HG03342 (cell line): ENCODE data around the gene FCN2.

Experiments
- ATAC-seq: cut with Tn5 transposase; IDR thresholded peaks from one replicate; pipeline ENCODE4 v1.9.1; 2021; ENCODE audit warnings: mild to moderate bottlenecking, moderate library complexity; ENCODE audit not compliant: unreplicated experiment

FCN2 gene

GRCh38 chr9:134886413-134886913 is 5.9 kb downstream of the FCN2 start:
- no peak for ATAC-seq

- ATAC-seq, result no peak
These were observed 6.6 kb downstream of the FCN2 start for GRCh38 chr9:134887219-134887618.

- ATAC-seq, result no peak
These were observed 7.3 kb downstream of the FCN2 start for GRCh38 chr9:134887686-134888602.

- ATAC-seq, result no peak
These were observed 8.1 kb downstream of the FCN2 start for GRCh38 chr9:134888603-134889190.

- no peak for ATAC-seq
These were observed 9.0 kb downstream of the FCN2 start for GRCh38 chr9:134889386-134890154.

GRCh38 chr9:134890155-134890495 is 9.5 kb downstream of the FCN2 start:
- no peak for ATAC-seq

- ATAC-seq, result no peak
These were observed 10.4 kb downstream of the FCN2 start for GRCh38 chr9:134891053-134891452.

GRCh38 chr9:134891713-134892112 is 11.1 kb downstream of the FCN2 start:
- no peak for ATAC-seq

GRCh38 chr9:134892221-134892620 is 11.6 kb downstream of the FCN2 start:
- ATAC-seq, result no peak

- ATAC-seq, result no peak
These were observed 12.3 kb downstream of the FCN2 start for GRCh38 chr9:134892820-134893420.

- no peak for ATAC-seq
These were observed 13.7 kb downstream of the FCN2 start for GRCh38 chr9:134894136-134894860.

GRCh38 chr9:134895097-134895496 is 14.5 kb downstream of the FCN2 start:
- no peak for ATAC-seq

- ATAC-seq, result no peak
These were observed 14.9 kb downstream of the FCN2 start for GRCh38 chr9:134895567-134895907.

GRCh38 chr9:134895908-134896833 is 15.6 kb downstream of the FCN2 start:
- no peak for ATAC-seq

GRCh38 chr9:134896834-134897583 is 16.4 kb downstream of the FCN2 start:
- no peak for ATAC-seq

- no peak for ATAC-seq
These were observed 17.1 kb downstream of the FCN2 start for GRCh38 chr9:134897584-134898170.

GRCh38 chr9:134898319-134898718 is 17.7 kb downstream of the FCN2 start:
- no peak for ATAC-seq

- ATAC-seq, result no peak
These were observed 18.6 kb downstream of the FCN2 start for GRCh38 chr9:134899168-134899567.
